CD4-positive, alpha-beta T cell treated with Interleukin-6 at 100 ng/mL for 8 hours (primary cell): Measurements from ENCODE around the gene AP5Z1.

Source experiments
- DNase-seq: peaks from one replicate; pipeline ENCODE4 v3.0.0-alpha.2; 2020; ENCODE audit warnings: mixed read lengths, low spot score

Gene AP5Z1

GRCh38 chr7:4803397-4804241, 28.2 kb downstream of the AP5Z1 start:
- DNase-seq = no peak

- DNase-seq = no peak
Observed at GRCh38 chr7:4805110-4805983, 29.9 kb downstream of the AP5Z1 start.

- DNase-seq = no peak
Observed at GRCh38 chr7:4805984-4806300, 30.5 kb downstream of the AP5Z1 start.

- no peak for DNase-seq
Observed at GRCh38 chr7:4806983-4807597, 31.7 kb downstream of the AP5Z1 start.

- DNase-seq = no peak
Observed at GRCh38 chr7:4807598-4808016, 32.2 kb downstream of the AP5Z1 start.

- DNase-seq = no peak
Observed at GRCh38 chr7:4808026-4808425, 32.6 kb downstream of the AP5Z1 start.

GRCh38 chr7:4808565-4808964, 33.1 kb downstream of the AP5Z1 start:
- DNase-seq = no peak

- DNase-seq = peak; percentile 23
Observed at GRCh38 chr7:4809091-4809591, 33.7 kb downstream of the AP5Z1 start.

GRCh38 chr7:4809666-4810065, 34.2 kb downstream of the AP5Z1 start:
- no peak for DNase-seq

GRCh38 chr7:4814433-4814832, 39.0 kb downstream of the AP5Z1 start:
- no peak for DNase-seq

- no peak for DNase-seq
Observed at GRCh38 chr7:4815121-4815520, 39.7 kb downstream of the AP5Z1 start.

- no peak for DNase-seq
Observed at GRCh38 chr7:4815609-4816418, 40.4 kb downstream of the AP5Z1 start.

GRCh38 chr7:4816419-4817080, 41.1 kb downstream of the AP5Z1 start:
- DNase-seq = no peak

GRCh38 chr7:4817178-4817901, 41.9 kb downstream of the AP5Z1 start:
- DNase-seq = no peak

- no peak for DNase-seq
Observed at GRCh38 chr7:4818000-4818794, 42.8 kb downstream of the AP5Z1 start.

GRCh38 chr7:4819560-4820404, 44.4 kb downstream of the AP5Z1 start:
- no peak for DNase-seq

- DNase-seq = no peak
Observed at GRCh38 chr7:4820405-4820966, 45.1 kb downstream of the AP5Z1 start.

GRCh38 chr7:4820967-4821471, 45.6 kb downstream of the AP5Z1 start:
- DNase-seq = no peak
